Nephron (organoid): ENCODE data around the gene LDLRAD2.

ENCODE experiments used
- H3K27ac Mint-ChIP-seq, 3 experiments: 2 replicates each; pipeline ENCODE4 v1.8.0; 2020; ENCODE audit warnings: mixed read lengths in 3 of 3, mild to moderate bottlenecking in 2 of 3, moderate library complexity in 1 of 3
- H3K27me3 Mint-ChIP-seq: 2 replicates; pipeline ENCODE4 v1.8.0; 2021; ENCODE audit warnings: low read depth, mild to moderate bottlenecking, moderate library complexity, mixed read lengths
- H3K36me3 Mint-ChIP-seq: 2 replicates; pipeline ENCODE4 v1.8.0; 2020; ENCODE audit warnings: low read depth, mixed read lengths
- H3K4me1 Mint-ChIP-seq: 2 replicates; pipeline ENCODE4 v1.8.0; 2020; ENCODE audit warnings: mixed read lengths
- H3K4me3 Mint-ChIP-seq, 3 experiments: 2 replicates each; pipeline ENCODE4 v1.8.0; 2020; ENCODE audit warnings: mild to moderate bottlenecking in 3 of 3, mixed read lengths in 3 of 3, moderate library complexity in 2 of 3
- H3K9me3 Mint-ChIP-seq: 2 replicates; pipeline ENCODE4 v1.8.0; 2020; ENCODE audit warnings: mixed read lengths
- TF ChIP-seq, protein P1 (sequence below), 3 experiments: fragments of 200-600 bp; sonication (generic); IDR thresholded peaks; one replicate each; pipeline ENCODE4 v1.5.0; 2021; ENCODE audit warnings: antibody characterized with exemption in 3 of 3; ENCODE audit not compliant: unreplicated experiment in 3 of 3

The LDLRAD2 gene

GRCh38 chr1:21845646-21846641 is 33.9 kb downstream of the LDLRAD2 start:
- Mint-ChIP-seq H3K36me3 (peaks cover 11% of the 10 kb centered on the region), H3K9me3 (no peaks in the 10 kb centered on the region), H3K27me3 (no peaks in the 10 kb centered on the region), H3K27ac (no peak overlapping the region), H3K4me1 (no peaks in the 10 kb centered on the region), H3K4me3 (no peak overlapping the region)
- TF ChIP-seq, protein P1, sequence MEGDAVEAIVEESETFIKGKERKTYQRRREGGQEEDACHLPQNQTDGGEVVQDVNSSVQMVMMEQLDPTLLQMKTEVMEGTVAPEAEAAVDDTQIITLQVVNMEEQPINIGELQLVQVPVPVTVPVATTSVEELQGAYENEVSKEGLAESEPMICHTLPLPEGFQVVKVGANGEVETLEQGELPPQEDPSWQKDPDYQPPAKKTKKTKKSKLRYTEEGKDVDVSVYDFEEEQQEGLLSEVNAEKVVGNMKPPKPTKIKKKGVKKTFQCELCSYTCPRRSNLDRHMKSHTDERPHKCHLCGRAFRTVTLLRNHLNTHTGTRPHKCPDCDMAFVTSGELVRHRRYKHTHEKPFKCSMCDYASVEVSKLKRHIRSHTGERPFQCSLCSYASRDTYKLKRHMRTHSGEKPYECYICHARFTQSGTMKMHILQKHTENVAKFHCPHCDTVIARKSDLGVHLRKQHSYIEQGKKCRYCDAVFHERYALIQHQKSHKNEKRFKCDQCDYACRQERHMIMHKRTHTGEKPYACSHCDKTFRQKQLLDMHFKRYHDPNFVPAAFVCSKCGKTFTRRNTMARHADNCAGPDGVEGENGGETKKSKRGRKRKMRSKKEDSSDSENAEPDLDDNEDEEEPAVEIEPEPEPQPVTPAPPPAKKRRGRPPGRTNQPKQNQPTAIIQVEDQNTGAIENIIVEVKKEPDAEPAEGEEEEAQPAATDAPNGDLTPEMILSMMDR (IDR thresholded peaks at IDR 0.05; ENCODE audit: unreplicated experiment in 3 of 3), result no peak

GRCh38 chr1:21847223-21848205 is 35.4 kb downstream of the LDLRAD2 start:
- Mint-ChIP-seq H3K4me3 (no peak overlapping the region), H3K27ac (no peak overlapping the region)

GRCh38 chr1:21848524-21849174 is 36.6 kb downstream of the LDLRAD2 start:
- H3K9me3 Mint-ChIP-seq, result no peaks in the 10 kb centered on the region
- TF ChIP-seq, protein P1 (IDR thresholded peaks at IDR 0.05; ENCODE audit: unreplicated experiment in 3 of 3), result no peak
- H3K4me1 Mint-ChIP-seq, result no peaks in the 10 kb centered on the region
- no peaks in the 10 kb centered on the region for H3K27me3 Mint-ChIP-seq
- peaks cover 14% of the 10 kb centered on the region for H3K36me3 Mint-ChIP-seq
- H3K27ac Mint-ChIP-seq, result no peak overlapping the region
- H3K4me3 Mint-ChIP-seq, result no peak overlapping the region

More at GRCh38 chr1:21847223-21848205, 35.4 kb downstream of the LDLRAD2 start:
- Mint-ChIP-seq H3K27me3 (no peaks in the 10 kb centered on the region), H3K9me3 (no peaks in the 10 kb centered on the region), H3K36me3 (peaks cover 11% of the 10 kb centered on the region), H3K4me1 (no peaks in the 10 kb centered on the region)
- TF ChIP-seq, protein P1 (IDR thresholded peaks at IDR 0.05; ENCODE audit: unreplicated experiment in 3 of 3), result no peak

DNA sequence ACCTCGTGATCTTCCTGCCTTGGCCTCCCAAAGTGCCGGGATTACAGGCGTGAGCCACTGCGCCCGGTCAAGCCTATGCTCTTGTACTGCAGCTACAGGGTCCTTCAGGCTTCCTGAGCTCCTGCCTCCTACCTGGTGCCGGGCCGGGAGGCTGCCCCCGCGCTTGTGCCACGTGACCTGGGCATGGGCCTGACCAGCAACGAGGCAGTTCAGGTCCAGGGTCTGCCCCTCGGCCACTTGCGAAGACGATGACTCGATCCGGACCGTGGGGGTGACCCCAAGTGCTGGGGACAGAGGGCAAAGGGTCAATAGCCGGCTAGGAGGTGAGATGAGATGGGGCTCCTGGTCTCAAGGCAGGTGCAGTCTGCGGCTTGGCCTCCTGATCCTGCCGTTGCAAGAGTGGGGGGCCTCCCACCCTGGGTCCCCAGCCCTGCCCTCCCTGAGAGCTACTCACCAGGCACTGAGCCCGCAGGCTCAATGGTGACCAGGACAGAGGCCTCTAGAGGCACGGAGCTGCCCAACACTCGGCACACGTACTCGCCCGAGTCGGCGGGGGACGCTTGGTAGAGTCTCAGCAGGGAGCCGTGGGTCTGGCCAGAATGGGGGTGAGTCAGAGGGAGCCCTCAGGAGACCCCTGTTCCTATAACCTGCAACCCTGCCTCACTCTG is 38.0 kb downstream of the LDLRAD2 start:
- Mint-ChIP-seq H3K4me1 (no peaks in the 10 kb centered on the region), H3K27me3 (no peaks in the 10 kb centered on the region), H3K36me3 (peaks cover 14% of the 10 kb centered on the region), H3K9me3 (no peaks in the 10 kb centered on the region), H3K27ac (no peak overlapping the region), H3K4me3 (no peak overlapping the region)
- TF ChIP-seq, protein P1 (IDR thresholded peaks at IDR 0.05; ENCODE audit: unreplicated experiment in 3 of 3), result no peak
